HG02840 (cell line): ENCODE data around the gene MCM7.
A peak's percentile ranks its signal among the peaks of the same experiment; 100 is the strongest.

Source experiments
- ATAC-seq: cut with Tn5 transposase; IDR thresholded peaks from one replicate; pipeline ENCODE4 v1.9.1; 2021; ENCODE audit warnings: mild to moderate bottlenecking, moderate library complexity, moderate number of reproducible peaks; ENCODE audit not compliant: unreplicated experiment, low FRiP score

Gene MCM7

DNA sequence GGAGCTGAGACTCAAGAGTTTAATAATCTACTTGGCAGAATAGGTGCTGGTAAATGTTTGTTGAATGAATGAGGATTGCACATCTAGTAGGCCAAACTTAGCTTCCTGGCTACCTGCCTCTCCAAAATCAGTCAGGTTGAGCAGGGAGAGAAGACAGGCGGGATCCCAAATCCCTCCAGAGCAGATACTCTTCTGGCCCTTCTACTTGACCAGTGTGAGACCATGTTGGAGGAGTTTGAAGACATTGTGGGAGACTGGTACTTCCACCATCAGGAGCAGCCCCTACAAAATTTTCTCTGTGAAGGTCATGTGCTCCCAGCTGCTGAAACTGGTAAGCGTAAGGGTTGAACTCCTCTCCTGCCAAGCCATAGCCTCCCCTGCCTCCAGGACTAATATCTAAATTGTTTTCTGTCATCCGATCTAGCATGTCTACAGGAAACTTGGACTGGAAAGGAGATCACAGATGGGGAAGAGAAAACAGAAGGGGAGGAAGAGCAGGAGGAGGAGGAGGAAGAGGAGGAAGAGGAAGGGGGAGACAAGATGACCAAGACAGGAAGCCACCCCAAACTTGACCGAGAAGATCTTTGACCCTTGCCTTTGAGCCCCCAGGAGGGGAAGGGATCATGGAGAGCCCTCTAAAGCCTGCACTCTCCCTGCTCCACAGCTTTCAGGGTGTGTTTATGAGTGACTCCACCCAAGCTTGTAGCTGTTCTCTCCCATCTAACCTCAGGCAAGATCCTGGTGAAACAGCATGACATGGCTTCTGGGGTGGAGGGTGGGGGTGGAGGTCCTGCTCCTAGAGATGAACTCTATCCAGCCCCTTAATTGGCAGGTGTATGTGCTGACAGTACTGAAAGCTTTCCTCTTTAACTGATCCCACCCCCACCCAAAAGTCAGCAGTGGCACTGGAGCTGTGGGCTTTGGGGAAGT, 23.4 kb upstream of the MCM7 start:
- ATAC-seq = no peak

DNA sequence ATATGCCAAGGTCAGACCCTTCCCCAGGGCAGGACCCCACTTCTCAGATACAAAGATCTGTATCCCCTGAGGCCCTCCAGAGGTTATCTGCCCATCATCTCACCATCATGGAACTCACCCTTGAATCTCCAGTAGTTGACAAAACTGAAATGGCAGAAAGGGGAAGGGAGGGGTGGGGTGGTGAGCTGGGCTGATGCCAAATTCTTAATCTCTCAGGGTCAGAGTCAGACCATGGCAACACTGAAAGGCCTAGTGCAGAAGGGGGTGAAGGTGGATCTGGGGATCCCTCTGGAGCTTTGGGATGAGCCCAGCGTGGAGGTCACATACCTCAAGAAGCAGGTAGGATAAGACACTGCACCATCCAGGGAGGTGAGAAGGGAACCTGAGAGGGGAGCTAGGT, 21.4 kb upstream of the MCM7 start:
- no peak for ATAC-seq

GRCh38 chr7:100122067-100122466, 20.9 kb upstream of the MCM7 start:
- no peak for ATAC-seq

DNA sequence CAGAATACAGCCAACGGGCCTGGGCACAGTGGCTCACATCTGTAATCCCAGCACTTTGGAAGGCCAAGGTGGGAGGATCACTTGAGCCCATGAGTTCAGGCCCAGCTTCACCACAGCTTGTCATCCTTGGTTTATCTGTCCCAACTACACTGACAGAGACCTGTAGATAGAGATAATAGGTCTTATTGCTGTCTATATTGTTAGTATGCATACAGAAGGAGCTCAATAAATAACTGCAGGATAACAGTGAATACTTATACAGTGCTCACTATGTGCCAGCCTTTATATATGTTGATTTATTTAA, 19.5 kb upstream of the MCM7 start:
- no peak for ATAC-seq

GRCh38 chr7:100119970-100120732, 19.0 kb upstream of the MCM7 start:
- ATAC-seq = peak; percentile 20

DNA sequence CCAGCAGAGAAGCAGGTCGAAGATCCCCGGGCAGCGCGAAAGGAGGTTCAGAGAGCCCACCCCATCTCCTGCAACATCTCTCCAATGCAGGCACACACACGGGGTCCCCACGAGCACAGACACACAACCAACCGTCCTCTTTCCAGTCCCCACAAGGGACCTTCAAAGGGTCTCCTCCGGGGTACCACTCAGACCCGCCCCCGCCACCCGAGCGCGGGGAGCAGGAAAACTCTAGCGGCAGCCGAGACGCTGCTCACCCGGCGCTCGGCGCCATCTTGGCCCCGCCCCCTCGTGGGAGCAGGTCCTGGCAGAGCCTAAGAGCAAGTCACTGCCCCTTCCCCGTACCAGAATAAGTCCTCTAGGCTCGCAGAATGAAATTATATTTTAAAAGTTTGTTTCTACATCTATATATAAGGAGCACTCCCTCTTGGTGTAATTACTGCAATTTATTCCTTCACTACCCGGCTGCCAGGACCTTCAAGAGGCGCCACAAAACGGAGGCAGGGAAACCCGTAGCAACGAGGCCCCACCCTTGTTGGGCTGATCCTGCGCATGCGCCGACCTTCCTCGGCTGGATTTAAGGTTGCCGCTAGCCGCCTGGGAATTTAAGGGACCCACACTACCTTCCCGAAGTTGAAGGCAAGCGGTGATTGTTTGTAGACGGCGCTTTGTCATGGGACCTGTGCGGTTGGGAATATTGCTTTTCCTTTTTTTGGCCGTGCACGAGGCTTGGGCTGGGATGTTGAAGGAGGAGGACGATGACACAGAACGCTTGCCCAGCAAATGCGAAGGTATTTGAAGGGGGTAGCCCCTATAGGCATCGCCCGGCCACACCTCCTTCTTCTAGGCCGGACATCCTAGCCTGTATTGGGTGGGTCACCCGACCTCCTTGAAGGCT, 18.1 kb upstream of the MCM7 start, which contains the start of the genes CNPY4 and TAF6:
TSS of gene CNPY4 (plus strand) at position 563 of the 898 bp plus-strand sequence. CDS start at position 674, 111 bp downstream.
TSS of gene TAF6 (minus strand) at position 287 of the 898 bp plus-strand sequence. CDS start 5,149 bp downstream, outside the sequence.
- ATAC-seq = peak; percentile 77

DNA sequence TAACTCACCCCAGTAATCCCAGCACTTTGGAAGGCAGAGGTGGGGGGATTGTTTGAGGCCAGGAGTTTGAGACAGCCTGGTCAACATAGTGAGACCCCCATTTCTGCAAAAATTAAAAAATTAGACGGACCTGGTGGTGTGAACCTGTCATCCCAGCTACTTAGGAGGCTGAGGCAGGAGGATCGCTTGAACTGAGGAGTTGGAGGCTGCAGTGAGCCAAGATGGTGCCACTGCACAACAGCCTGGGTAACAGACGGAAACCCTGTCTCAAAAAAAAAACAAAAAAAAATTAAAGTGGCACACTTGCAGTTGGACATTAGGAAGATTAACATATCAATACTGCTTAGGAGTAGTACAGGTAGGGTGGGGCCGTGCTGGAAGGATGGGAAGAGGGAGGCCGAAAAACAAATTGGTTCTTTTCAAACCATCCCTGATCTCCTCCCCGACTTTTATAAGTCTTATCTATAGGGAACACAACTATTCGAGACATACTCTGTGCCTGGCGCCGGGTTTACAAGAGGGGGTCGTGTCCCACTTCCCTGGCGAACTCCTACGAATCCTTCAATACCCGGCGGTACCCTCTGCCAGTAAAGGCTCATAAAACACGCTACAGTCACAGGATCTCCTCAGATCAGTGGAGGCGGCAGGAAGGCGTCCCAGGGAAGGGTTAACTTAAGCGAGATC, 17.3 kb upstream of the MCM7 start:
- no peak for ATAC-seq

GRCh38 chr7:100115026-100115425, 13.8 kb upstream of the MCM7 start:
- no peak for ATAC-seq

GRCh38 chr7:100111914-100112313, 10.7 kb upstream of the MCM7 start:
- no peak for ATAC-seq

DNA sequence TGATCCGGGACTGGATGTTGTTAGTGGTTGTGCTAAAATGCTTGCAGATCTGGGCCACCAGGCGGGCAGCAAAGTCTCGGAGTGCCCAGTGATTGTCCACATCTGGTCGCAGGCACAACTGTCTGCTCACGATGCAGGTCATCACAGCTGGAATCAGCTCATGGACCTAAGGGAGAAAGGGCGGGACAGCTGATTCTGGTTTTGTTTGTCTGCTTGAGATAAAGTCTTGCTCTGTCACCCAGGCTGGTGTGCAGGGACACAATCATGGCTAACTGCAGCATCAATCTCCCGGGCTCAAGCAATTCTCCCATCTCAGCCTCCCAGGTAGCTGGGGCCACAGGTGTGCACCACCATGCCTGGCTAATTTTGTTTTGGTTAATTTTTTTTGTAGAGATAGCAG, 10.0 kb upstream of the MCM7 start:
- no peak for ATAC-seq

GRCh38 chr7:100109521-100110163, 8.4 kb upstream of the MCM7 start:
- no peak for ATAC-seq

DNA sequence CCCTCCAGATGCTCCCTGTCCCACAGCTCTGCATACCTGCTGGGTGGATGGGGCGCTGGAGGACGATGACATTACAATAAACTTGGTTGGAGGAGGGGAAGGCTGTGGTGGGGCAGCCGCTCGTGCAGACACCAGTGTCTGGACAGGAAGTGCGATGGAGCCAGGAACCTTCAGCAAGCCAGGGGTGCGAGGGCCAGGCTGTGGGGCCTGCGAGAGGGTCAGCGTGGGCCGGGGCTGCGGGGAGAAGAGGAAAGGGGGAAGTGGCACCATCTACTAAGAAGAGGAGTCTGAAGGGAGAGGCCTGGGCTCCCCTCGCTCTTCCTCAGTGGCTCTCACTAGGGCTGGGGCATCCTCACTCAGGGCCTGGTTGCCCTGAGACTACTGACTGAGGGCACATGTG, 6.7 kb upstream of the MCM7 start:
- no peak for ATAC-seq

DNA sequence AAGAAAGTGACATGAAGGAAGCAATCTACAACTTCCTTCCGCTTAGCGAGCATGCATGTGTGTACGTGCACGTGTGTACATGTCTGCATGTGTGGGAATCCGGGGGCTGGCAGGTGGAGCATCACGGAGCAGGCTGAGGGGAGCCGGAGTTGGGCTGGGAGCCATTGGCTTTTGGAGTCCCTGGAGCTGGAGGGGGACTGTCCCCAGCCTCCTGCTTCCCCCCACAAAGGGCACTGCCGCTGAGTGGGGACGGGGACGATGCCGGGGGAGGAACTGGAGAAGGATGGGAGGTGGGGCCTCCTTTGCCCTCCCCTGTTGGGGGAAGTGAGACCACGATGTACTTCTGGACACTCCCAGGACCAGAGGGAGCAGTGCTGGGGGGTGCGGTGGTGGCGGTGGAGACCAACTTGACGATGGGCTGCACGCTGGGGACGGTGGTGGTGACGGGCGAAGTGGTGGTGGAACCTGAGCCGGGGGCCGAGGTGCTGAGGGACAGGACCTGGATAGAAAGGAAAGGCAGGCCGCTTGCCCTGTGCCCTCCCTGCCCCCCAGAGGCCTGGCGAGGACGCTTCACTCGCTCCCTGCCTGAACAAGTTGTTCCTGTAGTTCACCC, 6.0 kb upstream of the MCM7 start:
- ATAC-seq = no peak

- ATAC-seq = no peak
Measured at GRCh38 chr7:100106633-100107032, 5.4 kb upstream of the MCM7 start.

DNA sequence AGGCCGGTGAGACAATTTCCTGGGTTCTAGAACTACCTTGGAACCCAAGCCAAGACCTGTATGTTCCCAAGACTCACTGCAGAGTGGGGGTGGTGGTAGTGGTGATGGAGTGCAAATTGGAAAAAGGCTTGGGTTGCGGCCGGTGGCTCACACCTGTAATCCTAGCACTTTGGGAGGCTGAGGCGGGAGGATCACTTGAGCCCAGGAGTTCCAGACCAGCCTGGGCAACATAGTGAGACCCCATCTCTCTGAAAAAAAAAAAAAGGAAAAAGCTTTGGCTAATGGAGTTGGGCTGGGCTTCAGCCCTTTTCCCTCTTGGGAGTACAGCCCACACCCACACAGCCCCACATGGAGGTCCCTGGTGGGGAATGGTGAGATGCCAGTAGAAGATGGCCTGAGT, 4.3 kb upstream of the MCM7 start:
- ATAC-seq = no peak

GRCh38 chr7:100102950-100103840, 2.0 kb upstream of the MCM7 start:
- no peak for ATAC-seq

GRCh38 chr7:100100420-100101015, 679 bp downstream of the MCM7 start:
- ATAC-seq = peak; percentile 71

- no peak for ATAC-seq
Measured at GRCh38 chr7:100099452-100099851, 1.7 kb downstream of the MCM7 start.
